Suppressor macrophage (primary cell): ENCODE measurements around the gene SLIT3.

Experiments used
- DNase-seq, 4 experiments: peaks; one replicate each; pipeline ENCODE4 v3.0.0-alpha.2; 2020 to 2022

SLIT3 gene

GRCh38 chr5:169099801-169100734 lies 200.9 kb downstream of the SLIT3 start:
- no peak for DNase-seq

- DNase-seq = no peak
Observed at GRCh38 chr5:169098331-169099121, 202.4 kb downstream of the SLIT3 start.

- DNase-seq = no peak
Observed at GRCh38 chr5:169097374-169098326, 203.3 kb downstream of the SLIT3 start.

DNA sequence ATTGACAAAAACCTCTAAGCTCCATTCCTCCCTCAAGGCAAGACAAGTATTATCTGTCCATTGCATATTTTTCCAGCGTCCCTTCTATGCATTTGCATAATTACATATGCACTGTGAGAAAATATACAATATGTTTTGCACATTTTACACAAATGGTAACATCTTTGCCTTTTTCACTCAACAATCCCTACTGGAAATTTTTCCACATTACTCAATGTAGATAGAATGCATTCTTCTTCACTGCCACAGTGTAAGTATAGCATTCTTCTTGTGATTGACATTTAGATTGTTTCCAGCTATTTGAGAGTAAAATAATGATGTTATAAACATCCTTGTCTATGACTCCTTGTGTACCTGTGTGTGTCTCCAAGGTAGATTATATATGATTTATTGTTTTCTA lies 205.0 kb downstream of the SLIT3 start:
- DNase-seq = no peak

- DNase-seq = no peak
Observed at GRCh38 chr5:169095410-169095960, 205.5 kb downstream of the SLIT3 start.

DNA sequence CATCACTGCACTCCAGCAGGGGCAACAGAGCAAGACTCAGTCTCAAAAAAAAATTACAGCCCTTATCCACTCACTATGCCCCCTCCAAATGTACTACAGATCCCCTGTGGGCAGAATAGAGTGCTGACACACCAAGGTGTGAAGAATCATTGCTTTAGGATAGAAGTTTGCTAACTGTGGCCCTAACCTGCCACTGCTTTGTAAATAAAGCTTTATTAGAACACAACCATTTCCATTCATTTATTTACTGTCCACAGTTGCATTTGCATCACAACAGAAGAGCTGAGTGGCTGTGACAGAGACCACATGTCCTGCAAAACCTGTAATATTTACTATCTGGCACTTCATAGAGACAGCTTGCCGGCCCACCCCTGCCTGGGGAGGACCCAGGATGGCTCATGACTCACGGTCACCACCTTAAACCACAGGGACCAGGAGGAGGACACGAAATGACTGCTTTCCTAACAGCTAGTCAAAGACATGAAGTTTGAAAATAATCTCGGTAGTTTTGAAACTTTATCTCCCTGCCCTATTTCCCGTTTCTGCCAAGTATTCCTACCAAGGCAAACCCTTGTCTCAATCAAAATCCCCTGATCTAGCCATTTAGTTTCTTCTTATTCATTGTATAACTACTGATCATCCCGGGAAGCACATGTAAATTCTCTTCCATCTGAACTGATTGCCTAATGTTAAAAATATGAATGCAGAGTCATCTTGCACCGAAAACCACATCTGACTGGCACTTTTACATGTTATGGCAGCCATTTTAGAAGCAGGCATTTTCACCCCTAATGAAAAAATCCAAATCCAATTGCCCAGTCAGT lies 206.1 kb downstream of the SLIT3 start:
- DNase-seq = no peak

GRCh38 chr5:169091396-169091980 lies 209.5 kb downstream of the SLIT3 start:
- DNase-seq = no peak

- DNase-seq = no peak
Observed at GRCh38 chr5:169089343-169089742, 211.6 kb downstream of the SLIT3 start.

GRCh38 chr5:169088028-169088725 lies 212.8 kb downstream of the SLIT3 start:
- DNase-seq = no peak

DNA sequence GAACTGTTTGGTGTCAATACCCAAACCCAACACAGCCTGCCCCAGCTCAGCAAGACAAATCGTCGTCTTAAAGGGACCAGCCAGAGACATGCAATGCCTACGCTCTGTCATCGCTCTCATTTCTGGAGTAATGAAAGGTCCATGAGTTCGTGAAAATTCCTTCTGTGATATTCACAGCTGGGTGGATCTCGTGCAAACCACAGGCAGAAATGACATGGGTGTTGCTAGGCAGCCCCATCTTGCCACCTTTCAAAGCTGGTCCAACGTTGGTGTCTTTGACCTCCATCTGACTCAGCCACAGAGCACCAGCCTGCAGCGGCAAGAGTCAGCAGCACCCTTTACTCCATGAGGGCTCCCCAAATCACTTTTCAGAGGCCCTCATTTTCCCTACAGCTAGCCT lies 215.3 kb downstream of the SLIT3 start:
- no peak for DNase-seq

DNA sequence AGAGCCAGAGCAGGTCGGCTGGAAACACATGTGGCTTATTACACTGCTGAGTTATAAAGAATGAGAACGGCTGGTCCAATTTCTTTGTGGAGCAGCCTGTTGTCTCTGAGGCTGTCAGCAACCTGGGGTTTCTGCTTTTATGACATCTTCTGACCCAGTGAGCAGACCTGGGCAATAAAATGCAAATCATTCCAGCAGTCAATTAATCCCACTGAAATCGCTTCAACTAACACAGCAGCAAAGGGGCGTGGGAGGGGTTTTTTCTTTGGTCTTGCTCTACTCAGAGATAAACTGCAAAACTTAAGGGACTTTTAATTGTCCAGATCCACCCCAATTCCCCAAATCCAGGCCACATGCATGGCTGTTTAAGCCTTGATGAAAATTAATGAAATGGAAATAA lies 215.7 kb downstream of the SLIT3 start:
- DNase-seq = no peak

GRCh38 chr5:169084775-169085174 lies 216.2 kb downstream of the SLIT3 start:
- DNase-seq = no peak

- DNase-seq = no peak
Observed at GRCh38 chr5:169083394-169084018, 217.4 kb downstream of the SLIT3 start.

GRCh38 chr5:169081000-169081724 lies 219.8 kb downstream of the SLIT3 start:
- DNase-seq = no peak

DNA sequence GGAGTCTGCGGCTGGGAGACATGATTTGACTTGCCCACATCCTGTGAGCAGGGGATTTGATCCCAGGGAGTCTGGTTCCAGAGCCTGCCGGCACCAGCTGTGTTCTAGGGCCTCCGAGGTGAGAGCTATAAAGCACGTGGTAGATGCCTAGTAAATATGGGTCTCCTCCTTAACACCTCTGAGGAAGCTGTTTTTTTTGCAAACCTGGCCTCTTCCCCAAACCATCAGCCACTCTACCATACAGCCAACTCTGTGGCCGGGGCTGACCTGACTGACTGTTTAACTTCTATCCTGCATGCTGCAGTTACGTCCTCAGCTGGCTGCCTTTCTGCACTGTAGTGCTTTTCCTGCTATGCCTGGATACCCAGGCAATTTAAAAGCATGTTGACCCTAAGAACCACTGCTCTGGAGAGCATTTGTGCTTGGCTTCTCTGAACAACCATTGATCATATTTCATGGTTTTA lies 220.5 kb downstream of the SLIT3 start:
- DNase-seq = no peak

- DNase-seq = no peak
Observed at GRCh38 chr5:169079697-169080096, 221.2 kb downstream of the SLIT3 start.

GRCh38 chr5:169074839-169075238 lies 226.1 kb downstream of the SLIT3 start:
- no peak for DNase-seq

- DNase-seq = no peak
Observed at GRCh38 chr5:169072233-169072632, 228.7 kb downstream of the SLIT3 start.

GRCh38 chr5:169070413-169070812 lies 230.5 kb downstream of the SLIT3 start:
- DNase-seq = no peak
